ENCODE results near the gene LIN37.
A peak's percentile ranks its signal among the peaks of the same experiment; 100 is the strongest.

The LIN37 gene, protein sequence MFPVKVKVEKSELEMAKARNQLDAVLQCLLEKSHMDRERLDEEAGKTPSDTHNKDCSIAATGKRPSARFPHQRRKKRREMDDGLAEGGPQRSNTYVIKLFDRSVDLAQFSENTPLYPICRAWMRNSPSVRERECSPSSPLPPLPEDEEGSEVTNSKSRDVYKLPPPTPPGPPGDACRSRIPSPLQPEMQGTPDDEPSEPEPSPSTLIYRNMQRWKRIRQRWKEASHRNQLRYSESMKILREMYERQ

DNA sequence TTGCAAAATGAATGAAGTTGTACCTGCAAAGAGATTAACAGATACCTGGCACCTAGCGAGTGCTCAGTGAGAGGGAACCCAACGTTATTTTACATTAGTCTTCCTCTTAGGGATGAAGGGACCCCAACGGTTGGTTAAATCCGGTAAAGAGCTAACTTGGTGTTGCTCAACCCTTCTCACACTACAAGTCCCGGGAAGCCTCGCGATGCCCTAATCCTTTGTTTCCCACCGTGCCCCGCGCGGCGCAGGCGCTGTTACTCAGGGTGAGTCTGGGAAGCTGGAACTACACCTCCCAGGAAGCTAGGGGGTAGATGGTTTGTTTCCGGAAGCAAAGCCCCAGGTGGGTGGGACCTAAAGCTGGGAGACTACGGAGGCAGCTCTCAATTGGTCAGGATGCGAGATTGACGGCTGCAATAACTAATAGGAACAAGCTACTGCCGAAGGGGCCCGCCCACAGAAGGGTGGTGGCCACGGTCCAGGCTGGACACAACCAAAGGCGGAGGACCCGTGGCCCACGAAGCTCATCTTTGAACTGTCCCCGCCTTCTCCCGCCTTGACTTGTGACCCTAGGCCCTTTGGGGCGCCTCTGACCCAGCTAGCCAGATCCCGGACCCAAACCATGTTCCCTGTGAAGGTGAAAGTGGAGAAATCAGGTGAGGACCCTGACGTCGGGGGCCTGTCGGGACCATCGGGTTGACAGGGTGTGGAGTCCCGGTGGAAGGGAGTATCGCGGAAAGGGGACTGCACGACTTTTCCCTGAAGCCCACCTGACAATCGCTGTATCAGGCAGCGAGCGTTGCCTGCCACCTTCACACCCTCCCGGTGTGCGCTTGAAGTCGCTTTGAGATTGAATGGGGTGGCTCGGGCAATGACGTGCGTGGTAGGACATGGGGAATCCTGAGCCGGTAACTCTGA lies at the start of gene LIN37:
Gene LIN37, plus strand, starts transcription at position 471 of the 915 bp plus-strand sequence. Its CDS starts 149 bp downstream, at position 620.
- peak; percentile 99 for DNase-seq

GRCh38 chr19:35702223-35703012 lies 46.0 kb upstream of the LIN37 start:
- DNase-seq, result peak; percentile 98

GRCh38 chr19:35703343-35703742 lies 45.0 kb upstream of the LIN37 start:
- no peak for DNase-seq

GRCh38 chr19:35704218-35704617 lies 44.2 kb upstream of the LIN37 start, which contains the start of gene ZBTB32:
Gene ZBTB32 (plus strand): TSS chr19:35704558. CDS start chr19:35714627, 10,069 bp downstream.
- peak; percentile 34 for DNase-seq

DNA sequence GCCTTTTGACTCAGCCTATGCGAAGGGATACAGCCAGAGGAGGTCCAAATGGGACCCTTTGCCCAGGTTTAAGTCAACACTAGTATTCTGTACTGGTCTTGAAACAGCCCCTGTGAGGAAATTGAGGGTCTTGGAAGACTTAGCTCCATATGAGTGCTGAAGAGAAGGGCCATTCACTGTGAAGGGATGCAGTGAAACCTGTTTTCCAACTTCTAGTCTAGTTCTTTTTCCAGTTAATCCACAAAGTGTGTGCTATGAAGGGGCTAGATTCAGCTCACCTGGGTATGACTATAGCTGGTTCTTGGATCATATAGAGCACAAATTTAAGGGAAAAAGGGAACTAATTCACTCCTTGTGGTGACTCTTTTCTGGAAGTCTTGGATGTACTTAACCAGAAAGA lies 40.0 kb upstream of the LIN37 start:
- no peak for DNase-seq

DNA sequence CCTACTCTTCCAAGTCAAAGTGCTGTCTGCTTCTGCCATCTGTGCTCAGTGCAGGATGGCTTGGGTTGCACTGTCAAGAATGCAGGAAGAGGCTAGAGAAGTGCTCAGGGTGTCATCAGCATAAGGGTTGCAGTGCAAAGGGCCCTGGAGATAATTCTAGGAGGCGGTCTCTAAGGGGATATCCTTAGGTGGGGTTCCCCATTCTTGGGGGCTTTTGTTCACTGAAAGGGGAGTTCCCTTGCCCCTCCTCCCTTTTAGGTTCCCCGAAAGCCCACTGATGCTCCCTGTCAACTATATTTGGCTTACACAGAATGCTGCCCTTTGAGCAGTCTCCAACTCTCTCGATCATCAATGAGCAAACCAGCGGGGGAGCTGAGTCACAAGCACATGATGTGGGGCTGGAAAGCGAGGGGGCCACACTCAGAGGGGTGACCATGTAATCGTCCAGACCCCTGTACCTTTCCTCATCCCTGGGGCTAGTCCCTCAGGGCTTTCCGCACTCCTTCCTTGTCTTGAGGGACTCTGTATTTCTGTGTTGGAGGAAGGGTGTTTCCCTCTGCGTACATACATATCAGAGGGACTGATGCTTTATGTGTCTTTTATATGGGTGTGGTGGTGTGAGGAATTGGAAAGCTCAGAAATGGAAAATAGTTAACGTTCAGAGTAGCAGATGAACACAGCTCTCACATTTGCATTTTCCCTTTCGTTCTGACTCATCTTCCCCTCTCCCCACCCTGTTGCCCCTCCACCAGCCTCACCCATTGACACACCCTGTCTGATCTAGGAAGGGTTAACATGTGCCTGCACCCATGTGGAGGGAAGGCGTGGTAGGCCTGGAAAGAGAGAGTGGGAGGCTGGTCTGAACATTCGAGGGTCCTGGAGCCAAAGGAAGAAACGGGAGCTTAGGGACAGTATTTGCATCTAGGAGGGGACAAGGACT lies 37.3 kb upstream of the LIN37 start:
- DNase-seq, result peak; percentile 48

GRCh38 chr19:35712567-35713505 lies 35.5 kb upstream of the LIN37 start:
- no peak for DNase-seq

GRCh38 chr19:35713506-35713850 lies 34.9 kb upstream of the LIN37 start:
- DNase-seq, result no peak

DNA sequence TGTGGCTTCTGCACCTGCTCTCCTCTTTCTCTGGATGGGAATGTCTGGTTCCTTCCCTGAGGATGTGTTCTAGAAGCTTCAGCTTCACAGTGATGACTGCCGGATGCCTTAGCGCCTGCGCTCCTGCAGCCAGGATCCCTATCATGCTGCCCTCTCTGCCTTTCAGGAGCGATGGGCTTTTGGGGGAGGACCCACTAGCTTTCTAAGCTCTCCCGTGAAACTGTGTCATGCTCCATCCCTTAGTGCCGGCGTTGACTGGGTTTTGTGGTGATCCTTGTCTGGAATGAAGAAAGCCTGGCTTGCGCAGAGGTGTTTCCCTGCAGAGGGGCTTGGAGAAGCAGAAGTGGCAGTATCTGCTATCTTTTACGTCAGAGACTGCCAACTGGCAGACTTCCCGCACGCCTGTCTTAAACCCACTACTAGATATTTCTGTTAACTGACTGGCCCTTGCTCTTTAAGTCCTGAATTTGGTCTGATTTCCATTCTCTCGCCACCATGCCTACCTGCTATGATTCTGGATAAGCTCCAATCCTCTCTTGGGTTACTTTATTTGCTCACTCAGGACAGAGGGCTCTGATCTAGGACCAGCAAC lies 34.4 kb upstream of the LIN37 start:
- no peak for DNase-seq

DNA sequence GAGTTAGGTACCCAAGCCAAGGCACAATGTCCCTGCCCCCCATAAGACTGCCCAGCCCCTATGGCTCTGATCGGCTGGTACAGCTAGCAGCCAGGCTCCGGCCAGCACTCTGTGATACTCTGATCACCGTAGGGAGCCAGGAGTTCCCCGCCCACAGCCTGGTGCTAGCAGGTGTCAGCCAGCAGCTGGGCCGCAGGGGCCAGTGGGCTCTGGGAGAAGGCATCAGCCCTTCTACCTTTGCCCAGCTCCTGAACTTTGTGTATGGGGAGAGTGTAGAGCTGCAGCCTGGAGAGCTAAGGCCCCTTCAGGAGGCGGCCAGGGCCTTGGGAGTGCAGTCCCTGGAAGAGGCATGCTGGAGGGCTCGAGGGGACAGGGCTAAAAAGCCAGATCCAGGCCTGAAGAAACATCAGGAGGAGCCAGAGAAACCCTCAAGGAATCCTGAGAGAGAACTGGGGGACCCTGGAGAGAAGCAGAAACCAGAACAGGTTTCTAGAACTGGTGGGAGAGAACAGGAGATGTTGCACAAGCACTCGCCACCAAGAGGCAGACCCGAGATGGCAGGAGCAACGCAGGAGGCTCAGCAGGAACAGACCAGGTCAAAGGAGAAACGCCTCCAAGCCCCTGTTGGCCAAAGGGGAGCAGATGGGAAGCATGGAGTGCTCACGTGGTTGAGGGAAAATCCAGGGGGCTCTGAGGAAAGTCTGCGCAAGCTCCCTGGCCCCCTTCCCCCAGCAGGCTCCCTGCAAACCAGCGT lies 33.6 kb upstream of the LIN37 start:
- no peak for DNase-seq

DNA sequence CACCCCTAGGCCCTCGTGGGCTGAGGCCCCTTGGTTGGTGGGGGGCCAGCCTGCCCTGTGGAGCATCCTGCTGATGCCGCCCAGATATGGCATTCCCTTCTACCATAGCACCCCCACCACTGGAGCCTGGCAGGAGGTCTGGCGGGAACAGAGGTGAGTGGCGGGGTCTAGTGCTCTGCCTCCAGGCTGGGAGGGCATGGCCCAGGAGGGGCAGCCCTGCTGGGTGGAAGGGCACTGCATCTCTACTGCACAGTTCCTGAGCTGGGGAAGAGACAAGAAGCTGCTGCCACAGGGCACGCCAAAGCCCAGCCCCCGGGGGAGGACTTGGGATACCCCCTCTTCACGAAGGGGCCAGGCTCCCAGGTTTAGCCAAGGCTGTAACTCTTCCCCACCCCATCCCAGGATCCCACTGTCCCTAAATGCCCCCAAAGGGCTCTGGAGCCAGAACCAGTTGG lies 33.0 kb upstream of the LIN37 start:
- DNase-seq, result no peak

- no peak for DNase-seq
Measured at GRCh38 chr19:35715981-35716800, 32.2 kb upstream of the LIN37 start.

GRCh38 chr19:35716801-35717664 lies 31.3 kb upstream of the LIN37 start:
- DNase-seq, result peak; percentile 93

DNA sequence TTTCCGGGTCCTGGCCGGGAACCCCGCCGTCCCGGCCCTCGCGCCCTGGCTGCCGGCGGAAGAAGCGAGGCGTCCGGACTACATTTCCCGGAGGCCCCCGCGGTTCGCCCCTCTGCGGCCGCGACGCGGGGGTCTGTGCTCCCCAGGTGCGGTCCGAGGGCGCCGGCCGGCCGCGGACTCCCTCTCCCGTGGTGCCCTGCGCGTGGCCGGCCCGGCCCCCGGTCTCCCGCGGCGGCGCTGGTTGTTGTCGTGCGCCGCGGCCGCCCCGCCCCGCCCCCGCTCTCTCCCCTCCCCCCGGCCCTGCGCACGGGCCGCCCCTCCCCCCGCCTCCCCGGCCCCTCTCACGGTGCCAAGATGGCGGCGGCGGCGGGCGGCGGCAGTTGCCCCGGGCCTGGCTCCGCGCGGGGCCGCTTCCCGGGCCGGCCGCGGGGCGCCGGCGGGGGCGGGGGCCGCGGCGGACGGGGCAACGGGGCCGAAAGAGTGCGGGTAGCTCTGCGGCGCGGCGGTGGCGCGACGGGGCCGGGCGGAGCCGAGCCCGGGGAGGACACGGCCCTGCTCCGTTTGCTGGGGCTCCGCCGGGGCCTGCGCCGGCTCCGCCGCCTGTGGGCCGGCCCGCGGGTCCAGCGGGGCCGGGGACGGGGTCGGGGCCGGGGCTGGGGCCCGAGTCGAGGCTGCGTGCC lies 30.6 kb upstream of the LIN37 start, which contains the start of gene KMT2B:
Gene KMT2B, plus strand, starts transcription at position 339 of the 680 bp plus-strand sequence. Its CDS starts 16 bp downstream, at position 355.
- DNase-seq, result no peak

GRCh38 chr19:35718345-35719041 lies 29.9 kb upstream of the LIN37 start:
- peak; percentile 28 for DNase-seq

Measured in inflammatory macrophage treated with lipopolysaccharide for 4 hours (primary cell).